ENCODE results near the gene AHCY.
"Not testable (repeated sequence)": the region's sequence is repeated elsewhere in the genome, so short reads cannot be mapped to it uniquely, and the experiment has no call there.

AHCY gene

GRCh38 chr20:34328928-34329677, 25.9 kb upstream of the AHCY start:
- in situ Hi-C loops (cut with MboI; ENCODE audit: low pct_unique_long_range_greater_than_20kb, low sequenced_read_pairs) = no loop called here
- DNase-seq = no peak

- in situ Hi-C loops (cut with MboI; ENCODE audit: low pct_unique_long_range_greater_than_20kb, low sequenced_read_pairs) = not testable (repeated sequence)
Observed at GRCh38 chr20:34328207-34328606, 25.1 kb upstream of the AHCY start.

DNA sequence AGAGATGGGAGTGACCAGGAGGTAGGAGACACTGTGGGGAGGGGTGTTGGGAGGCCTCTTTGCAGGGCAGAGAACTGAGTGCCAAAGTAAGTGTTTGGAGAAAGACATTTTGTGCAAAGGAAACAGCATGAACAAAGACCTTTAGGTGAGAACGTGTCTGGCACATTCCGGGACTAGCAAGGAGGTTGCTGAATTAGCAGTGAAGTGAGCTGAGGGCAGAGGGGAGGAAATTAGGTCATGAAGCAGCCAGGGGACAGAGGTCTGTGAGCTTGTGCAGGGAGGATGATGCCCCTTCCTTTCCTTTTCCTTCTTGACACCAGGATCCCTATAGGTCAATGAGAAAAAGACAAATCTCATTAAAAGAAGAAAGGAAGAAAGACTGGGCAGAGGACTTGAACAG, 21.4 kb upstream of the AHCY start:
- DNase-seq = no peak
- in situ Hi-C loops (cut with MboI; ENCODE audit: low pct_unique_long_range_greater_than_20kb, low sequenced_read_pairs) = loop anchor here (25.0 kb wide), 2 partner anchors 188 to 388 kb away; partner anchors contain the start of genes DYNLRB1 and TP53INP2

More at GRCh38 chr20:34328207-34328606, 25.1 kb upstream of the AHCY start:
- DNase-seq = not testable (repeated sequence)

GRCh38 chr20:34322267-34323105, 19.3 kb upstream of the AHCY start:
- no peak for DNase-seq
- in situ Hi-C loops (cut with MboI; ENCODE audit: low pct_unique_long_range_greater_than_20kb, low sequenced_read_pairs) = loop anchor here (25.0 kb wide), 2 partner anchors 190 to 390 kb away; partner anchors contain the start of genes DYNLRB1 and TP53INP2

- DNase-seq = no peak
- in situ Hi-C loops (cut with MboI; ENCODE audit: low pct_unique_long_range_greater_than_20kb, low sequenced_read_pairs) = loop anchor here (25.0 kb wide), 2 partner anchors 191 to 391 kb away; partner anchors contain the start of genes DYNLRB1 and TP53INP2
Observed at GRCh38 chr20:34320861-34321260, 17.7 kb upstream of the AHCY start.

- in situ Hi-C loops (cut with MboI; ENCODE audit: low pct_unique_long_range_greater_than_20kb, low sequenced_read_pairs) = loop anchor here (25.0 kb wide), 2 partner anchors 193 to 393 kb away; partner anchors contain the start of genes DYNLRB1 and TP53INP2
- no peak for DNase-seq
Observed at GRCh38 chr20:34318609-34319443, 15.7 kb upstream of the AHCY start.

DNA sequence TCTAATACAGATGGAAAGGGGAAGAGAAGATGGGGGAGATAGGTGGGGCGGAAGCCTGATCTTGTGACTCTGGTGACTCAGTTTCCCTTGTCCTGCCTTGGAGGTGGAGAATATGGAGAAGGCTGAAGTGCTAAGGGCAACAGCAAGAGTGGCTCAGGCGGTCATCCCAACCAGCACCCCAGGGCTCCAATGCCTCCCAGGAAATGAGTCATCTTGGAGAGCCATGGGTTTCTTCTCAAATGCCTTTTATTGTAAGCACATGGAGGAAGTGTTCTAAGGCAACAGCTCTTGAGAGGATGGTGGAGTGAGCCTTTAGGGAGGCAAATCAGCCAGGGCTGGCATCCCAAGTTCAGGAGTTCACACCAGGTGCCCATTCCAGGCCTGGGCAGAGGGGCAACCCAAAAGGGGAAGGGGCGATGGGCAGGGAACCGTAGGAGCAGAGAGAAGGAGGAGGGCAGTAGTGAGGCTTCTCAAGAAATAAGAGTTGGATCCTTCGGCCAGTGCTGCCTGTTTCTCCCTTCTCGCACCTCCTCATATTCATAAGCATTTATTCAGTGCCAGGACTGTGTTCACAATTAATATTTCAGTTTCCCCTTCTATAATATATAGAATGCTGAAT, 13.2 kb upstream of the AHCY start:
- in situ Hi-C loops (cut with MboI; ENCODE audit: low pct_unique_long_range_greater_than_20kb, low sequenced_read_pairs) = loop anchor here (25.0 kb wide), 2 partner anchors 196 to 396 kb away; partner anchors contain the start of genes DYNLRB1 and TP53INP2
- no peak for DNase-seq

GRCh38 chr20:34315236-34315635, 12.1 kb upstream of the AHCY start:
- in situ Hi-C loops (cut with MboI; ENCODE audit: low pct_unique_long_range_greater_than_20kb, low sequenced_read_pairs) = loop anchor here (25.0 kb wide), 2 partner anchors 197 to 397 kb away; partner anchors contain the start of genes DYNLRB1 and TP53INP2
- no peak for DNase-seq

DNA sequence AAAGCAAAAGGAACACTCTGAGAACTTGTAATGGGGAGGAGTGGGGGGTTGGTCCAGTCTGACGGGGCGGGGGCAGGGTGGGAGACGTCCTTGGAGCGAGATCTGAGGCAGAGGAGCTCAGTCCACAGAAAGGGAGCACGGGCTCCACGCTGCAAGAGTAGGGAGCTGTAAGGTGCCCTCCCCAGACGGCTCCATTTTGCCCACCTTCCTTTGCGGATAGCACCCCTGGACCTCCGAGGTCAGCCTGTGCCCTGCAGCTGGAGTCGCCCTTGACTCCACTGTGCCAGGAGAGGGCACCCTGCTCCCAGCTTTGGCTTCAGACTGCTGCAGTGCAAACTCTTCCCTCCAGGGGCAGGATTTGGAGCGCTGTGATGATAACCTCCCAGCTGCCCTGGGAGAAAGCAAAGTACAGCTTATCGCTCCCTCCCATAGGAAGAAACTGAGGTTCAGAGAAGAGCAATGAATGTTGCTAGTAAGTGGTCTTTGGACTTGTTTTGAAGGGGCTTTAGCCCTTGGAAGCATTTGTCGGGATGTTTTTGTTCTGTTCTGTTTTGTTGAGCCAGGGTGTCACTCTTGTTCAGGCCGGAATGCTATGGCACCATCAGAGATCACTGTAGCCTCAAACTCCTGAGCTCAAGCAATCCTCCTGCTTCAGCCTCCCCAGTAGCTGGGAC, 9.5 kb upstream of the AHCY start:
- DNase-seq = peak; percentile 90
- in situ Hi-C loops (cut with MboI; ENCODE audit: low pct_unique_long_range_greater_than_20kb, low sequenced_read_pairs) = loop anchor here (25.0 kb wide), 2 partner anchors 200 to 400 kb away; partner anchors contain the start of genes DYNLRB1 and TP53INP2

GRCh38 chr20:34312024-34312460, 8.9 kb upstream of the AHCY start:
- DNase-seq = no peak
- in situ Hi-C loops (cut with MboI; ENCODE audit: low pct_unique_long_range_greater_than_20kb, low sequenced_read_pairs) = loop anchor here (25.0 kb wide), 2 partner anchors 200 to 400 kb away; partner anchors contain the start of genes DYNLRB1 and TP53INP2

DNA sequence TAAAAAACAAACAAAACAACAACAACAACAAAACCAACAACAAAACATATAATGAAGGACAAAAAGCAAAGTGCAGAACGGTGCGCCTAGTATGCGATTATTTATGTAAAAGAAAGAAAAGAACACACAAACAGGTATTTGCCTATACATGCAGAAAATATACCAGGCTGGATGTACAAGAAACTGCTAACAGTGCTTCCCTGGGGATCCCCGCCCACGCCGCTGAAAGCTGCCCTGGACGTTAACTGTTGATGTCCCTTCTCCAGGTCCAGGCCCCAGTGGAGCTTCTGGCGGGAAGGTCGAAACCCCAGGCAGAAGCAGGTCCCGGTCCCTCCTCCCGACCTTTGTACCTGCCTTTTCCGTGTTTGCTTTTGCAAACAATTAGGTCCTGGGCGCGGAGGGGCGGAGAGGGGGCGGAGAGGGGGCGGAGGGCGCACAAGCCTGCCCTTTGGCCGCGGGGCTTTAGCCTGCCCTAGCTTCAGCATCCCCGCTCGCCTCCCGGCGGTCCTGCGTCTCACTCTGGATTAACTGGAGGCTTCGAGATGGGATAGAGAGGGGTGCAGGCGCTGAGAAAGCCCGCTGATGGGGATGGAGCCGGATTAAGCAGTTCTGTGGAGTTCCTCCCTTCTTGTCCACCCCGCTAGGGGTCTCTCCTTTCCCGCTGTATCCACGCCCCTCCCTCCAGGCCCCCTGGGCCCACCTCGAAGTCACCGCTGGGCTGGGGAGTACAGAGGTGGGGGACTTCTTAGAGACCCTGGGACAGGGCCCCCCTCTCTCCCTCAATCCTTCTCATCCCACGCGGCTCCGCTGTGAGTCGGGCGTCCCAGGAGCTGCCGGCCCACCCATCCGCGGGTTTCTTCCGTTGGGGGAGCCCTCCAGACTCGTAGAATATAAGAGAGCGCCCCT, 8.2 kb upstream of the AHCY start:
- in situ Hi-C loops (cut with MboI; ENCODE audit: low pct_unique_long_range_greater_than_20kb, low sequenced_read_pairs) = loop anchor here (25.0 kb wide), 2 partner anchors 201 to 401 kb away; partner anchors contain the start of genes DYNLRB1 and TP53INP2
- no peak for DNase-seq

GRCh38 chr20:34310481-34311117, 7.4 kb upstream of the AHCY start:
- in situ Hi-C loops (cut with MboI; ENCODE audit: low pct_unique_long_range_greater_than_20kb, low sequenced_read_pairs) = loop anchor here (25.0 kb wide), 2 partner anchors 202 to 402 kb away; partner anchors contain the start of genes DYNLRB1 and TP53INP2

GRCh38 chr20:34309691-34310090, 6.5 kb upstream of the AHCY start:
- no peak for DNase-seq
- in situ Hi-C loops (cut with MboI; ENCODE audit: low pct_unique_long_range_greater_than_20kb, low sequenced_read_pairs) = loop anchor here (25.0 kb wide), 2 partner anchors 203 to 403 kb away; partner anchors contain the start of genes DYNLRB1 and TP53INP2

More at GRCh38 chr20:34310481-34311117, 7.4 kb upstream of the AHCY start:
- DNase-seq = no peak

GRCh38 chr20:34305333-34306230, 2.4 kb upstream of the AHCY start:
- in situ Hi-C loops (cut with MboI; ENCODE audit: low pct_unique_long_range_greater_than_20kb, low sequenced_read_pairs) = loop anchor here (25.0 kb wide), 2 partner anchors 207 to 407 kb away; partner anchors contain the start of genes DYNLRB1 and TP53INP2
- DNase-seq = no peak

DNA sequence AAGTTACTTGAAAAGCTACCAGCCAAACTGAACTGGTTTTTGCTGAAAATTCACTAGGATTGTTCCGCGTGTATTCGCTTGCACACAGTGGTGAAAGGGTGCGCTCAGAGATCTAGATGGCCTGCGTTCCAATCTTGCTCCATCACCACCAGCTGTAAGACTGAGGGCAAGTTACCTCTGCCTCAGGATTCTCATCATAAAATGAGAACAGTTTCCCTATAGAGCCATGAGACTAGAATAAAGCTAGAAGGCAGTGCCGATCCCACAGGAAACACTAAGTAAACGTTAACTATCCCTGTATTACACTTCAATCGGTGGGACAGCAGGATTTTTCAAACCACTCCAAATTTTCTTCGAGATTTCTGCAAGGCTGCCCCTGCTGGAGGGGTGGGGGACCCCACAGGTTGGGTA, 838 bp downstream of the AHCY start:
- no peak for DNase-seq

More for the DNA sequence above, 838 bp downstream of the AHCY start:
- in situ Hi-C loops (cut with MboI; ENCODE audit: low pct_unique_long_range_greater_than_20kb, low sequenced_read_pairs) = loop anchor here (25.0 kb wide), 2 partner anchors 210 to 410 kb away; partner anchors contain the start of genes DYNLRB1 and TP53INP2
